ENCODE results near the gene SORCS1. TPM values are rescaled to one million over a fixed set of nuclear protein-coding genes. Genes with fewer than 3 reads are reported as not detected.

The SORCS1 gene
- total and polyA plus RNA-seq, 2 donors (not counting 1 experiment from before 2014, with no cell fraction given), result under 0.01 to 0.01 TPM

DNA sequence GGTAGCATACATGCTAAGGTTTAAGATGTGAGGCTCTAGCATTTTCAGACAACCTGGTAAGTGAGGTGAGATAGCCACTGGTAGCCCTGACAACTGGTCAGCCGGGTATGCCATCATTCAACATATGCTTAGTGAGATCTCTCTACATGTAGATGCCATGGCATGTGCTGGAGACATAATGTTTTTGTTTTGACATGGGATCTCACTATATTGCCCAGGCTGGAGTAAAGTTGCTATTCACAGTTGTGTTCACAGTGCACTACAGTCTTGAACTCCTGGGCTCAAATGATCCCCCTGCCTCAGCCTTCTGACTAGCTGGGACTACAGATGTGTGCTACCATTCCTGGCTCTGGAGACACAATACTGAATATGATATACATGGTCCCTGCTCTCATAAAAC lies 437.3 kb downstream of the SORCS1 start:
- H3K9ac ChIP-seq (ENCODE audit: insufficient read depth, low read length), result no peak overlapping the region
- H3K4me3 ChIP-seq (replicated peaks in 1 of 4; ENCODE audit: control extremely low read depth in 1 of 4, insufficient read depth in 1 of 4, low read depth in 3 of 4, low read length in 4 of 4), result no peak overlapping the region
- no peak for TF ChIP-seq EZH2 (IDR thresholded peaks at IDR 0.05; ENCODE audit: low read length, missing control alignments)
- TF ChIP-seq, protein P1, sequence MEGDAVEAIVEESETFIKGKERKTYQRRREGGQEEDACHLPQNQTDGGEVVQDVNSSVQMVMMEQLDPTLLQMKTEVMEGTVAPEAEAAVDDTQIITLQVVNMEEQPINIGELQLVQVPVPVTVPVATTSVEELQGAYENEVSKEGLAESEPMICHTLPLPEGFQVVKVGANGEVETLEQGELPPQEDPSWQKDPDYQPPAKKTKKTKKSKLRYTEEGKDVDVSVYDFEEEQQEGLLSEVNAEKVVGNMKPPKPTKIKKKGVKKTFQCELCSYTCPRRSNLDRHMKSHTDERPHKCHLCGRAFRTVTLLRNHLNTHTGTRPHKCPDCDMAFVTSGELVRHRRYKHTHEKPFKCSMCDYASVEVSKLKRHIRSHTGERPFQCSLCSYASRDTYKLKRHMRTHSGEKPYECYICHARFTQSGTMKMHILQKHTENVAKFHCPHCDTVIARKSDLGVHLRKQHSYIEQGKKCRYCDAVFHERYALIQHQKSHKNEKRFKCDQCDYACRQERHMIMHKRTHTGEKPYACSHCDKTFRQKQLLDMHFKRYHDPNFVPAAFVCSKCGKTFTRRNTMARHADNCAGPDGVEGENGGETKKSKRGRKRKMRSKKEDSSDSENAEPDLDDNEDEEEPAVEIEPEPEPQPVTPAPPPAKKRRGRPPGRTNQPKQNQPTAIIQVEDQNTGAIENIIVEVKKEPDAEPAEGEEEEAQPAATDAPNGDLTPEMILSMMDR (conservative IDR thresholded peaks at IDR 0.05 in 1 of 2, IDR thresholded peaks at IDR 0.05 in 1 of 2; ENCODE audit: low read depth in 1 of 2, low read length in 2 of 2), result no peak
- H3K27me3 ChIP-seq (ENCODE audit: control insufficient read depth, insufficient read depth, low read length), result no peaks in the 10 kb centered on the region
- H4K20me1 ChIP-seq (ENCODE audit: control insufficient read depth, extremely low read depth, insufficient read depth, low read length), result no peaks in the 10 kb centered on the region
- no peaks in the 10 kb centered on the region for H3K36me3 ChIP-seq (ENCODE audit: control insufficient read depth, insufficient read depth, low read length)
- H2AFZ ChIP-seq (ENCODE audit: low read length), result no peak overlapping the region
- H3K9me3 ChIP-seq (ENCODE audit: control insufficient read depth, insufficient read depth, low read depth, low read length), result no peaks in the 10 kb centered on the region
- no peak overlapping the region for H3K4me2 ChIP-seq (ENCODE audit: extremely low read depth, insufficient read depth, low read length)
- no peak overlapping the region for H3K27ac ChIP-seq (ENCODE audit: insufficient read depth, low read length)
- no peak for DNase-seq (ENCODE audit: low read depth in 2 of 2)
- H3K4me1 ChIP-seq (ENCODE audit: control insufficient read depth, extremely low read depth, insufficient read depth, low read length), result no peaks in the 10 kb centered on the region
- no peaks in the 10 kb centered on the region for H3K79me2 ChIP-seq (ENCODE audit: control insufficient read depth, insufficient read depth, low read length)

DNA sequence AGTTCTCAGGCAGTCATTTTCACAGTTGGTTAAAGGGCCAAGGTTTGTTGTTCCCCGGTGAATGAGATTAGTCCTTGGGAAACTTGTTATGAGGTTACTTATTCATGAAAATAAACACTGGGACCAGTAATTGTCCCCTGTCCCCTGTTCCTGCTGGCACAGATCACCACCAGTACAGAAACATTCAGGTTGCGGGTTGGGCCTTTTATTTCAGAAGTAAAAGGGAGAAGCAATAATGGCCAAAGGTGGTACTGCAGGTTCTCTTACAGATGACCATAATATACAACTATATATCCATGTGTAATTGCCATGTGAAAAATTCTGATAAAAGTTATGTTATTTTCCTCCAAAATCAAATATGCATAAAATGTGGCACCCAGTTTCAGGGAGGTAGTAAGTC lies 442.0 kb downstream of the SORCS1 start:
- Histone ChIP-seq H3K27me3 (ENCODE audit: control insufficient read depth, insufficient read depth, low read length) (no peaks in the 10 kb centered on the region), H2AFZ (ENCODE audit: low read length) (no peak overlapping the region), H3K36me3 (ENCODE audit: control insufficient read depth, insufficient read depth, low read length) (no peaks in the 10 kb centered on the region), H3K9ac (ENCODE audit: insufficient read depth, low read length) (no peak overlapping the region), H3K27ac (ENCODE audit: insufficient read depth, low read length) (no peak overlapping the region), H3K4me3 (replicated peaks in 1 of 4; ENCODE audit: control extremely low read depth in 1 of 4, insufficient read depth in 1 of 4, low read depth in 3 of 4, low read length in 4 of 4) (no peak overlapping the region), H3K4me2 (ENCODE audit: extremely low read depth, insufficient read depth, low read length) (no peak overlapping the region), H3K79me2 (ENCODE audit: control insufficient read depth, insufficient read depth, low read length) (no peaks in the 10 kb centered on the region), H3K9me3 (ENCODE audit: control insufficient read depth, insufficient read depth, low read depth, low read length) (no peaks in the 10 kb centered on the region), H3K4me1 (ENCODE audit: control insufficient read depth, extremely low read depth, insufficient read depth, low read length) (no peaks in the 10 kb centered on the region), H4K20me1 (ENCODE audit: control insufficient read depth, extremely low read depth, insufficient read depth, low read length) (no peaks in the 10 kb centered on the region)
- TF ChIP-seq, protein P1 (conservative IDR thresholded peaks at IDR 0.05 in 1 of 2, IDR thresholded peaks at IDR 0.05 in 1 of 2; ENCODE audit: low read depth in 1 of 2, low read length in 2 of 2), result no peak
- TF ChIP-seq EZH2 (IDR thresholded peaks at IDR 0.05; ENCODE audit: low read length, missing control alignments), result no peak
- no peak for DNase-seq (ENCODE audit: low read depth in 2 of 2)

DNA sequence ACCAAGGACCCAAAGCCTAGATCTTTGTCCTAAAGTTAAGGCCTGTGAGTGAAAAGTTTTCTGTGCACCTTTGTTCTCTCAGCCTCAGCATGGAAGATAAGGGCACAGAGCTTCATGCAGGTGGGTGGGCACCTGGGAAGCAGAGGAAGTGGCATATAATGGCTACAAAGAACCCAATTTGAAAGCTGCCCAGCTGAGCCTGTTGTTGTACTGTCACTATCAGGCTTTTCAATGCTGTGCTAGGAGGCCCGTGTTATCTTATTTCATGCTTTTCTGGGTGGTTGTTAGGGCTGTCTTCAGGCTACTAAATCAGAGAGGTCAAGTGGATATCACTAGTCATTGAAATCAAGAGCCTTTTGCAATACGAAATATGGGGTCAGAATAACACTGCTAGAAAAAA lies 443.8 kb downstream of the SORCS1 start:
- TF ChIP-seq EZH2 (IDR thresholded peaks at IDR 0.05; ENCODE audit: low read length, missing control alignments), result no peak
- TF ChIP-seq, protein P1 (conservative IDR thresholded peaks at IDR 0.05 in 1 of 2, IDR thresholded peaks at IDR 0.05 in 1 of 2; ENCODE audit: low read depth in 1 of 2, low read length in 2 of 2), result no peak
- H3K79me2 ChIP-seq (ENCODE audit: control insufficient read depth, insufficient read depth, low read length), result no peaks in the 10 kb centered on the region
- H3K4me1 ChIP-seq (ENCODE audit: control insufficient read depth, extremely low read depth, insufficient read depth, low read length), result no peaks in the 10 kb centered on the region
- H3K9ac ChIP-seq (ENCODE audit: insufficient read depth, low read length), result no peak overlapping the region
- no peaks in the 10 kb centered on the region for H3K27me3 ChIP-seq (ENCODE audit: control insufficient read depth, insufficient read depth, low read length)
- no peak overlapping the region for H2AFZ ChIP-seq (ENCODE audit: low read length)
- no peaks in the 10 kb centered on the region for H3K36me3 ChIP-seq (ENCODE audit: control insufficient read depth, insufficient read depth, low read length)
- no peak for DNase-seq (ENCODE audit: low read depth in 2 of 2)
- no peak overlapping the region for H3K27ac ChIP-seq (ENCODE audit: insufficient read depth, low read length)
- H3K9me3 ChIP-seq (ENCODE audit: control insufficient read depth, insufficient read depth, low read depth, low read length), result no peaks in the 10 kb centered on the region
- no peaks in the 10 kb centered on the region for H4K20me1 ChIP-seq (ENCODE audit: control insufficient read depth, extremely low read depth, insufficient read depth, low read length)
- H3K4me3 ChIP-seq (replicated peaks in 1 of 4; ENCODE audit: control extremely low read depth in 1 of 4, insufficient read depth in 1 of 4, low read depth in 3 of 4, low read length in 4 of 4), result no peak overlapping the region
- no peak overlapping the region for H3K4me2 ChIP-seq (ENCODE audit: extremely low read depth, insufficient read depth, low read length)
